HG03442 (cell line): Measurements from ENCODE around the gene SLC38A3.
A peak's percentile ranks its signal among the peaks of the same experiment; 100 is the strongest.
"Not testable (repeated sequence)": the region's sequence is repeated elsewhere in the genome, so short reads cannot be mapped to it uniquely, and the experiment has no call there.

ENCODE experiments used
- ATAC-seq: cut with Tn5 transposase; IDR thresholded peaks from one replicate; pipeline ENCODE4 v1.9.1; 2021; ENCODE audit warnings: mild to moderate bottlenecking, moderate library complexity; ENCODE audit not compliant: unreplicated experiment

Gene SLC38A3

GRCh38 chr3:50246517-50246954 lies 41.5 kb downstream of the SLC38A3 start:
- peak; percentile 57 for ATAC-seq

GRCh38 chr3:50248387-50248786 lies 43.3 kb downstream of the SLC38A3 start:
- ATAC-seq: no peak

- no peak for ATAC-seq
Observed at GRCh38 chr3:50249457-50249856, 44.4 kb downstream of the SLC38A3 start.

GRCh38 chr3:50250514-50250913 lies 45.4 kb downstream of the SLC38A3 start:
- no peak for ATAC-seq

- ATAC-seq: no peak
Observed at GRCh38 chr3:50251220-50251619, 46.1 kb downstream of the SLC38A3 start.

- ATAC-seq: no peak
Observed at GRCh38 chr3:50254577-50255250, 49.6 kb downstream of the SLC38A3 start.

- ATAC-seq: no peak
Observed at GRCh38 chr3:50255251-50255615, 50.2 kb downstream of the SLC38A3 start.

- no peak for ATAC-seq
Observed at GRCh38 chr3:50256978-50257890, 52.2 kb downstream of the SLC38A3 start.

GRCh38 chr3:50258029-50258680 lies 53.1 kb downstream of the SLC38A3 start:
- ATAC-seq: no peak

GRCh38 chr3:50258979-50259378 lies 53.9 kb downstream of the SLC38A3 start:
- ATAC-seq: no peak

- peak; percentile 17 for ATAC-seq
Observed at GRCh38 chr3:50259432-50260026, 54.5 kb downstream of the SLC38A3 start.

GRCh38 chr3:50260027-50260941 lies 55.2 kb downstream of the SLC38A3 start:
- peak; percentile 87 for ATAC-seq

GRCh38 chr3:50260942-50261441 lies 55.9 kb downstream of the SLC38A3 start:
- ATAC-seq: no peak

GRCh38 chr3:50261505-50261904 lies 56.4 kb downstream of the SLC38A3 start:
- ATAC-seq: no peak

- ATAC-seq: not testable (repeated sequence)
Observed at GRCh38 chr3:50262200-50262599, 57.1 kb downstream of the SLC38A3 start.

GRCh38 chr3:50262778-50263177 lies 57.7 kb downstream of the SLC38A3 start:
- ATAC-seq: no peak

- no peak for ATAC-seq
Observed at GRCh38 chr3:50263478-50264382, 58.7 kb downstream of the SLC38A3 start.

GRCh38 chr3:50264383-50264963 lies 59.4 kb downstream of the SLC38A3 start:
- no peak for ATAC-seq
